CD14-positive monocyte (primary cell): Measurements from ENCODE around the gene SSTR4. TPM values are rescaled to one million over a fixed set of nuclear protein-coding genes. Genes with fewer than 3 reads are reported as not detected.

ENCODE experiments used
- DNase-seq, 3 donors: peaks; one replicate each; pipeline ENCODE4 v3.0.0-alpha.2; 2011 to 2022
- H2AFZ ChIP-seq: 2 replicates; pipeline ENCODE4 v1.6.0; 2012; ENCODE audit warnings: mild to moderate bottlenecking, low read depth, low read length, inconsistent platforms; ENCODE audit not compliant: insufficient read depth, poor library complexity, severe bottlenecking
- H3K27ac ChIP-seq, 2 donors: 1 replicate in 1 of 2; 2 replicates in 1 of 2; pipeline ENCODE4 v1.5.1; 2012 to 2013; ENCODE audit warnings: low read length in 2 of 2, control low read depth in 1 of 2, inconsistent platforms in 1 of 2, low read depth in 1 of 2, mild to moderate bottlenecking in 1 of 2
- H3K27me3 ChIP-seq, 2 donors: one replicate each; pipeline versions ENCODE4 v1.6.0 to v1.6.1; 2011 to 2013; ENCODE audit warnings: low read length in 2 of 2; ENCODE audit not compliant: control insufficient read depth in 2 of 2, insufficient read depth in 2 of 2
- H3K36me3 ChIP-seq, 2 donors: replicated peaks in 1 of 2; 1 replicate in 1 of 2; 2 replicates in 1 of 2; pipeline versions ENCODE4 v1.5.1 to v1.6.1; 2012 to 2013; ENCODE audit warnings: low read length in 2 of 2, control low read depth in 1 of 2, inconsistent platforms in 1 of 2, mild to moderate bottlenecking in 1 of 2; ENCODE audit not compliant: insufficient read depth in 2 of 2, control insufficient read depth in 1 of 2
- H3K4me1 ChIP-seq, 2 donors: 1 replicate in 1 of 2; 2 replicates in 1 of 2; pipeline versions ENCODE4 v1.5.1 to v1.6.1; 2012 to 2013; ENCODE audit warnings: low read length in 2 of 2, control low read depth in 1 of 2, inconsistent platforms in 1 of 2, mild to moderate bottlenecking in 1 of 2, moderate library complexity in 1 of 2; ENCODE audit not compliant: insufficient read depth in 2 of 2, control insufficient read depth in 1 of 2
- H3K4me2 ChIP-seq: replicated peaks from 2 replicates; pipeline ENCODE3; 2012; ENCODE audit warnings: low read length, moderate library complexity, mild to moderate bottlenecking; ENCODE audit not compliant: poor library complexity, severe bottlenecking; ENCODE audit errors: extremely low read depth
- H3K4me3 ChIP-seq, 3 experiments: fragments of 200-600 bp in 1 of 3; sonication (generic) in 1 of 3; replicated peaks in 1 of 3; 1 replicate in 2 of 3; 2 replicates in 1 of 3; pipeline ENCODE4 v1.5.1; 2011 to 2013; ENCODE audit warnings: low read length in 3 of 3, mild to moderate bottlenecking in 3 of 3, control low read depth in 2 of 3, low read depth in 2 of 3, inconsistent platforms in 1 of 3, moderate library complexity in 1 of 3
- H3K79me2 ChIP-seq: 2 replicates; pipeline ENCODE4 v1.6.0; 2012; ENCODE audit warnings: mild to moderate bottlenecking, control low read depth, inconsistent platforms, low read length, moderate library complexity; ENCODE audit not compliant: insufficient read depth
- H3K9ac ChIP-seq: 2 replicates; pipeline ENCODE4 v1.6.0; 2017; ENCODE audit warnings: low read length, mild to moderate bottlenecking; ENCODE audit not compliant: insufficient read depth, poor library complexity, severe bottlenecking
- H3K9me3 ChIP-seq, 2 donors: replicated peaks in 1 of 2; 1 replicate in 1 of 2; 2 replicates in 1 of 2; pipeline versions ENCODE4 v1.5.1 to v1.6.1; 2012 to 2013; ENCODE audit warnings: low read length in 2 of 2, control low read depth in 1 of 2; ENCODE audit not compliant: control insufficient read depth in 1 of 2, insufficient read depth in 1 of 2
- H4K20me1 ChIP-seq: 2 replicates; pipeline ENCODE4 v1.6.0; 2012; ENCODE audit warnings: mild to moderate bottlenecking, low read length, control low read depth, moderate library complexity; ENCODE audit not compliant: insufficient read depth
- H3K27ac Mint-ChIP-seq, 7 donors: one replicate each; pipeline ENCODE4 v1.8.0; 2020; ENCODE audit warnings: mild to moderate bottlenecking in 7 of 7, mixed read lengths in 7 of 7, moderate library complexity in 6 of 7, inconsistent platforms in 2 of 7
- H3K27me3 Mint-ChIP-seq, 3 donors: one replicate each; pipeline ENCODE4 v1.8.0; 2021 to 2022; ENCODE audit warnings: low read depth in 3 of 3, mild to moderate bottlenecking in 3 of 3, mixed read lengths in 3 of 3, moderate library complexity in 3 of 3, inconsistent platforms in 1 of 3
- H3K36me3 Mint-ChIP-seq, 2 donors: one replicate each; pipeline ENCODE4 v1.8.0; 2020; ENCODE audit warnings: mixed read lengths in 2 of 2, inconsistent platforms in 1 of 2, mild to moderate bottlenecking in 1 of 2
- H3K4me1 Mint-ChIP-seq: one replicate; pipeline ENCODE4 v1.8.0; 2020; ENCODE audit warnings: mild to moderate bottlenecking, mixed read lengths
- H3K4me3 Mint-ChIP-seq, 2 donors: one replicate each; pipeline ENCODE4 v1.8.0; 2020; ENCODE audit warnings: mild to moderate bottlenecking in 2 of 2, mixed read lengths in 2 of 2, moderate library complexity in 1 of 2
- H3K9me3 Mint-ChIP-seq, 7 donors: one replicate each; pipeline ENCODE4 v1.8.0; 2020 to 2022; ENCODE audit warnings: mixed read lengths in 7 of 7, mild to moderate bottlenecking in 6 of 7, moderate library complexity in 6 of 7, inconsistent platforms in 2 of 7
- WGBS: methylation state at CpG from one replicate; pipeline ENCODE4 v1.1.5; 2013; ENCODE audit warnings: missing lambda C conversion rate; ENCODE audit not compliant: insufficient coverage; 5-methylcytosine and 5-hydroxymethylcytosine counted together
- intact Hi-C, 2 donors: fragments of 100-400 bp; cut with micrococcal nuclease; formaldehyde crosslinking; loops; one replicate each; pipeline versions ENCODE4 v1.15.0 to v1.15.1; 2023
- polyA plus RNA-seq, 3 donors: library from polyadenylated mRNA; depleted of rRNA in 1 of 3; unstranded in 2 of 3; stranded (reverse) in 1 of 3; fragments of 300-500 nt in 2 of 3; fragments of >200 nt in 1 of 3; fragmentation: Illumina TruSeq in 2 of 3; gene quantifications; 1 replicate in 2 of 3; 2 replicates in 1 of 3; pipeline ENCODE4 v1.2.3, GENCODE V29; 2012 to 2021
- TF ChIP-seq, protein P1 (sequence below): fragments of 200-600 bp; IDR thresholded peaks from one replicate; pipeline ENCODE4 v1.8.0; 2022; ENCODE audit warnings: antibody characterized with exemption, mild to moderate bottlenecking

The SSTR4 gene
- polyA plus RNA-seq, 3 donors: not detected

GRCh38 chr20:23047738-23048214 is 12.7 kb downstream of the SSTR4 start:
- peaks cover 0 to 11% (median 1%) of the 10 kb centered on the region in 7 donors for H3K9me3 Mint-ChIP-seq
- H3K4me3 ChIP-seq: peak overlapping the region; percentile 40 to 79 (median 43)
- peaks cover 10% of the 10 kb centered on the region for H3K79me2 ChIP-seq
- H3K36me3 ChIP-seq: peaks cover 0 to 7% of the 10 kb centered on the region in 2 donors
- H3K9ac ChIP-seq: peak overlapping the region; percentile 79
- peaks cover 62% of the 10 kb centered on the region for H3K4me1 Mint-ChIP-seq
- peaks cover 34% of the 10 kb centered on the region for H4K20me1 ChIP-seq
- H3K4me2 ChIP-seq: peak overlapping the region; percentile 87
- no peaks in the 10 kb centered on the region for H3K9me3 ChIP-seq
- TF ChIP-seq, protein P1, sequence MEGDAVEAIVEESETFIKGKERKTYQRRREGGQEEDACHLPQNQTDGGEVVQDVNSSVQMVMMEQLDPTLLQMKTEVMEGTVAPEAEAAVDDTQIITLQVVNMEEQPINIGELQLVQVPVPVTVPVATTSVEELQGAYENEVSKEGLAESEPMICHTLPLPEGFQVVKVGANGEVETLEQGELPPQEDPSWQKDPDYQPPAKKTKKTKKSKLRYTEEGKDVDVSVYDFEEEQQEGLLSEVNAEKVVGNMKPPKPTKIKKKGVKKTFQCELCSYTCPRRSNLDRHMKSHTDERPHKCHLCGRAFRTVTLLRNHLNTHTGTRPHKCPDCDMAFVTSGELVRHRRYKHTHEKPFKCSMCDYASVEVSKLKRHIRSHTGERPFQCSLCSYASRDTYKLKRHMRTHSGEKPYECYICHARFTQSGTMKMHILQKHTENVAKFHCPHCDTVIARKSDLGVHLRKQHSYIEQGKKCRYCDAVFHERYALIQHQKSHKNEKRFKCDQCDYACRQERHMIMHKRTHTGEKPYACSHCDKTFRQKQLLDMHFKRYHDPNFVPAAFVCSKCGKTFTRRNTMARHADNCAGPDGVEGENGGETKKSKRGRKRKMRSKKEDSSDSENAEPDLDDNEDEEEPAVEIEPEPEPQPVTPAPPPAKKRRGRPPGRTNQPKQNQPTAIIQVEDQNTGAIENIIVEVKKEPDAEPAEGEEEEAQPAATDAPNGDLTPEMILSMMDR: no peak
- peak in 1 of 3 donors; percentile 26 for DNase-seq
- peak overlapping the region; percentile 88 to 93 for H3K4me3 Mint-ChIP-seq
- peak overlapping the region in 1 of 2 donors; percentile 91 for H3K27ac ChIP-seq
- peak overlapping the region in 3 of 7 donors; percentile 43 to 88 (median 85) for H3K27ac Mint-ChIP-seq
- H3K27me3 Mint-ChIP-seq: peaks cover 12 to 23% (median 20%) of the 10 kb centered on the region in 3 donors
- WGBS: 17% methylated on average over 47 of the region's 47 CpGs
- peaks cover 44 to 78% of the 10 kb centered on the region in 2 donors for H3K4me1 ChIP-seq
- intact Hi-C loops: loop anchor here in 1 of 2 donors (2.0 to 10.0 kb wide), 2 partner anchors 187 to 353 kb away; no protein-coding TSS in a partner anchor
- peaks cover 0 to 11% of the 10 kb centered on the region in 2 donors for H3K27me3 ChIP-seq
- no peak overlapping the region for H2AFZ ChIP-seq
- H3K36me3 Mint-ChIP-seq: peaks cover 18 to 21% of the 10 kb centered on the region in 2 donors

DNA sequence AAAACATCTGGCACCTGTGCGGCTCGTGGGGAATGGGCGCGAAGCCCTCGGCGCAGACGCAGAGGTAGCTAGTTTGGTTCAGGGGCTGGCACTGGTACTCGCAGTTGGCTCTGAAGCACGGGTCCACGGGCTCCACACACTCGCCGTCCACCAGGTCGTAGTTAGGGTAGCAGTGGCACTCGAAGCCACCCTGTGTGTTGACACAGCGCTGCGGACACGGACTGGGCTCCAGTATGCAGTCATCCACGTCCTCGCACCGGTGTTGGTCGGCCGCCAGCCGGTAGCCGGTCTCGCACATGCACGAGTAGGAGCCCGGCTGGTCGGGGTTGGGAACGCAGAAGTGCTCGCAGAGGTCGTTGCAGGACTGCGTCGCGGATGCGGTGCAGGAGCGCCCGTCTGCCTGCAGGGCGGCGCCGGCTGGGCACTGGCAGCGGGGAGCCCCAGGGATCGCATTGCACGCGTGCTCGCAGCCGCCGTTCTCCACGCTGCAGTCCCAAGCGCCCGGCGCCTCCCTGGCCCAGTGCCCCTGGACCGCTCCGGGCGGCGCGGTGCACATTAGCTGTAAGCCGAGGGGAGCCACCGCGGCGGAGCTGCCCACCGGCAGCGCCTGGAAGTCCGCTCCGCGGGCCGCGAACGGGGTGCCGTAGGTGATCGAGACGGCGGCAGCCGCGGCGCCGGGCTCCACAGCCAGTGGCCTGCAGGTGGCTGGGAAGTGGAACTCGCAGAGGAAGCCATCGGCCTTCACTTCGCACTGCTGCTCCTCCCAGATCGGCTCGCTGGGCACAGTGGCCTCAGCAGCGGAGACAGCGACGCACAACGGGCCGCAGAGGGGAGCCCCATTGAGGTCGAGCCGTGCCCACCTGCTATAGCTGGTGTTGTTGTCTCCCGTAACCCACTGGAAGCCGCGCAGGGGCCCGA is 13.4 kb downstream of the SSTR4 start:
- Histone ChIP-seq H3K79me2 (peaks cover 10% of the 10 kb centered on the region), H4K20me1 (peaks cover 34% of the 10 kb centered on the region), H3K27me3 (peaks cover 0 to 11% of the 10 kb centered on the region in 2 donors), H3K36me3 (peaks cover 0 to 7% of the 10 kb centered on the region in 2 donors), H3K9ac (peak overlapping the region; percentile 79), H3K9me3 (no peaks in the 10 kb centered on the region), H2AFZ (peak overlapping the region; percentile 53), H3K4me3 (peak overlapping the region; percentile 43 to 79 (median 47)), H3K4me1 (peaks cover 43 to 70% of the 10 kb centered on the region in 2 donors), H3K27ac (peak overlapping the region; percentile 48 to 91), H3K4me2 (peak overlapping the region; percentile 87)
- H3K27ac Mint-ChIP-seq: peak overlapping the region; percentile 65 to 91 (median 85)
- TF ChIP-seq, protein P1: peak; percentile 86
- peak overlapping the region; percentile 88 to 93 for H3K4me3 Mint-ChIP-seq
- peaks cover 0 to 11% (median 1%) of the 10 kb centered on the region in 7 donors for H3K9me3 Mint-ChIP-seq
- intact Hi-C loops: loop anchor here in 1 of 2 donors (2.0 to 10.0 kb wide), 2 partner anchors 186 to 354 kb away; no protein-coding TSS in a partner anchor
- DNase-seq: peak; percentile 80 to 81 (median 81)
- peaks cover 18 to 21% of the 10 kb centered on the region in 2 donors for H3K36me3 Mint-ChIP-seq
- peaks cover 12 to 22% (median 20%) of the 10 kb centered on the region in 3 donors for H3K27me3 Mint-ChIP-seq
- 3% methylated on average over 92 of the region's 92 CpGs for WGBS
- peaks cover 59% of the 10 kb centered on the region for H3K4me1 Mint-ChIP-seq
